HG03066 (cell line): ENCODE results near the gene CLDN6.

Experiments used
- ATAC-seq: cut with Tn5 transposase; IDR thresholded peaks from one replicate; pipeline ENCODE4 v1.9.1; 2021; ENCODE audit warnings: low read depth; ENCODE audit not compliant: unreplicated experiment

Gene CLDN6

DNA sequence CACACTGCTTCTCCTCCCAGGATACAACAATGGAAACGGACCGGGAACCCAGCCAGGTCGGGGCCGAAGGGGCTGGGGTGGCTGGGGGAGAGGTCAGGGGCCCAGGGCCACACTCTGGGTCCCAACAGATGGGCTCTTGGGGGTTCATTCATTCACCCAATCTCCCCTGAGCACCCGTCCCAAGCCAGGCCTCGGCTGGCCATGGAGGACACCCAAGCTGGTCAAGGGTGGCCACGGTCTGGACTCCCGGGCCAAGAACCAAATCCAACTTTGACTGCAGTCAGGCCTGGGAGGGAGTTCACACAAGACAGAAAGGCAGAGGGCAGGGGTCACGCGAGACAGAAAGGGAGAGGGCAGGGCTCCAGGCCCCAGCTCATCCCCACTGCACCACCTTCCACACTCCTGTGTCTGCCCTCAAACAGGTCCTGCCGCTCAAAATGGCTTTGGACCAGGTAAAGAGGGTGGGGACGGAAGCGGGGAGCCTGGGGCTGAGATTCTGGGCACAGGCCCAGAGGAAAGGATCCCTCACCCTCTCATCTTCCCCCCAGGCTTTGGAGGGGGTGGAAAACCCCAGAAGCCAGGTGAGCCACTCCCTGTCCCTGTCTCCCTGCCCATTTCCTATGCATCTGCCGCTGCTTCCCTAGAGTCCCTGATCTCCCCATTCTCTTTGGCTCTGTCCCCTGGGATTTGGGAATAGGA is 25.5 kb downstream of the CLDN6 start:
- no peak for ATAC-seq

DNA sequence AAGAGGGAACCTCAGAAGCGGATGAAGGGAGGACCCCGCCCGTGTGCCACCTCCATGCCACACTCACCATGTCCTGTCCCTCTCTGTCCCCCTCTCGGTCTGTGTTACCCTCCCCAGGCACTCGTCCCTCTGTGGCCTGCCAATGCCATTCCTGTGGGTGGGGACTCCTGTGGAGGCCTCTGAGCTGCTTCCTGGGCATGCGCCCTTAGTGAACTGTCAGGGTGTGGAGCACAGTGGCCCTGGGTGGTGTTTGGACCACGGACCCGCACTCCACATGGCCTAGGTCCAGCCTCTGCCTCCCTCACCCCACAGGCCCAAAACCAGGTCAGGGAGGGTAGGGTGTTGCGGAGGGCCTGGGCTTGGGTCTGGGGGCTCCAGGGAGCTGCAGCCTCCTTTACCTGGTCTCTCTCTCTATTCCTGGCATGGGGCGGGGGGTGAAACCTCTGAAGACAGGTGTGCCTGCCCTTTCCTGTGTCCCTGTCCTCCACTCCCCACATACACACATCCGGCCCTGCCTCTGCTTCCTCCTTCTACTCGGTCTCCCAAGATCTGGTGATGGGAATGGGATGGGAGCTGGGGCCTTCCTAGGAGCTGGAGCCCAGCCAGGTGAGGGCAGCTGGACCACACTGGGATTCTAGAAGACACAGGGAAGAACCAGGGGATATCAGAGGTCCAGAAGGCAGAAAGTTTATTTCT is 26.3 kb downstream of the CLDN6 start:
- no peak for ATAC-seq

DNA sequence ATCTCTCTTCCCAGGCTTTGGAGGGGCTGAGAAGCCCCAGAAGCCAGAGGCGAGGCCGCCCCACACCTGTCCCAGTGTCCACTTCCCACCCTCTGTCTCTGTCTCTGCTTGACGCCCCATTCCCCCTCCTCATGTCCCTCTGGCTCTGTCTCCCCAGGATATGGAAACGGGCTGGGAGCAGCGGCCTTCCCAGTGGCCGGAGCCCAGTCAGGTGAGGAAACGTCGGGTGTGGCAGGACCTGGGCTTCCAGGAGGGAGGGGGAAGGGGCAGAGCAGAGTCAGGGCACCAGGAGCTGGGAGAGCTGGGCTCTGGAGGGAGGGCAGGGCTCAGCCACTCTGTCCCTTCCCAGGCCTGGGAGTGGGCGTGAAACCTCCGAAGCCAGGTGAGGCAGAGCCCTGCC is 27.1 kb downstream of the CLDN6 start:
- ATAC-seq = no peak

DNA sequence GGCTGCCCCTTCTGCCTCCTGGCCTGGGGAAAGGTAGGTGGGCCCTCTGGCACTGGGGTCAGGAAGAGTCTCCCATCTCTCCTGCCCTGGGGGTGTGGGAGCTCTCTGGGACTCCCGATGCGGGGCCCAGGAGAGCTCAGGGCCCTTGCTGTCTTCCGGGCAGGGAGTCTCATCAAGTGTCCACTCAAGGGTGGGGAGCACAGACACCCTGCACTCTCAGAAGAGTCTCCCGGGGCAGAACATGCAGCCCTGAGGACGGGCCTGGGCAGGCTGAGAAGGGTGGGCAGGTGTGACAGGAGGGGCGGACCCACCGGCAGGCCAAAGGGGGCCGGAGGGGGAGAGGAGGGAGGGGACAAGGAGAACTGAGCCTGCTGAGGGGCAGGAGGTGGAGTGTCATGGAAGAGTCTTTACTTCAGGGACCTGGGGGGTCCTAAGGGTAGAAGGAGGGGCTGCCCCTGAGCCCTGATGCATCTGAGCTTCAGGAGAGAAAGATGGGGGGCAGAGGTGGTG is 29.3 kb downstream of the CLDN6 start:
- ATAC-seq = no peak

DNA sequence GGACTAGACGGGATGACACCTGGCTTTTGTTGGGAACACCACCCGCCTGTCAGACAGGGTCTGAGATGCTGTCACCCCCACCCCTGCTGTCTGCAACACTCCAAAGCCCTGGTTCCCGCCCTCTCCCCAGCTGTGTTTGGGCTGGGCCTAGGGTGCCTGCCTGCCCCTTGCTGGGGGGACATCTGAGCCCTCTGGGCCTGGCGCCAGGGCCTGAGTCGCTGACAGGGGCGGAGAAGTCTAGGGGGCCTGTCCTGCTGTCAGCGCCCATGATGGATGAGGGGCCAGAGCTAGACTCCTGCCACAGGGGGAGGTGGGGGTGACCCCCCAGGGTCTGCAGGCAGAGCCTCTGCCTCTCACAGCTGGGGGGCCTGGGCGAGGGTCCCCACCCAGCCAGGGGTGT is 30.1 kb downstream of the CLDN6 start:
- ATAC-seq = no peak

DNA sequence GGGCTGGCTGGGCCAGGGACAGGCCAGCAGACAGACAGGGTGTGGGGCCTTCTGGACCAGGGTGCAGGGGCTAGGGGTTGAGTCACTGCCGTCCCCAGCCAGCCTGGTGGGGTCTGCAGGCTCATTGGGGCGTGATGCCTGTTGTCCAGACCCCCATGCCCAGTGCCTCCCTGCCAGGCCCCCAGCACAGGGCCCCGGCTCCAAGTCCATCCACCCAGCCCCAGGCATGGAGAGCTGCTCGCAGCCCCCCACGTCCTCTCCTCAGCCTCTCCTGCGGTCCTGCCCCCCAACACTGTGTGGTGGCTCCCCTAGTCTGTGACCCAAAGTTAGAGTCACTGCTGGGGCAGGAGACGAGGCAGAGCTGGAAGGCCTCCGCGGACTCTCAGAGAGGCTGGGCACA is 30.7 kb downstream of the CLDN6 start:
- ATAC-seq = no peak

DNA sequence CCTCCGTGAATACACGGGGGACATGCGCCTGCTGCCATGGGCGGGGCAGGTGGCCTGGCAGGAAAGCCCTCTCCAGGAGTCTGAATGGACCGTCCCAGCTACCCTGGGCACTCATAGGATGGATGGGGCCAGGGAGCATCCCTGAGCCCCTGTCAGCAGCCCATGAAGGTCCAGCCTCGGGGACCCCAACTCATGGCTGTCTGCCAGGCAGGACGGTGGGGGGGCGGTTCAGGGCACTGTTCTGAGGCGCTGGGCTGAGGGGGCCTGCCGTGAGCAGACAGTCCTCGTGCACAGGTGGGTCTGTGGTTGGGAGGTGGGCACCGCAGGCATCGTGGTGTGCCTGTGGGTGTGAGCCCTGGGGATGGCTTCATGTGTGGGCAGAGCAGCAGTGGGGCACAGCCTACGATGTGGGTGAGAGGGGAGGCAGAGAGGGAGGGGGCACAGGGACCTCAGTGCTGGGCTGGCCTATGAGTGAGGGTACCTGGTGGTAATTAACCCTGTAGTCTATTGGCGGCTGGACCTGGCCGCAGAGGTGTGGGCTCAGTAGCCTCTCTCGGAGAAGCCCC is 31.3 kb downstream of the CLDN6 start:
- ATAC-seq = no peak

DNA sequence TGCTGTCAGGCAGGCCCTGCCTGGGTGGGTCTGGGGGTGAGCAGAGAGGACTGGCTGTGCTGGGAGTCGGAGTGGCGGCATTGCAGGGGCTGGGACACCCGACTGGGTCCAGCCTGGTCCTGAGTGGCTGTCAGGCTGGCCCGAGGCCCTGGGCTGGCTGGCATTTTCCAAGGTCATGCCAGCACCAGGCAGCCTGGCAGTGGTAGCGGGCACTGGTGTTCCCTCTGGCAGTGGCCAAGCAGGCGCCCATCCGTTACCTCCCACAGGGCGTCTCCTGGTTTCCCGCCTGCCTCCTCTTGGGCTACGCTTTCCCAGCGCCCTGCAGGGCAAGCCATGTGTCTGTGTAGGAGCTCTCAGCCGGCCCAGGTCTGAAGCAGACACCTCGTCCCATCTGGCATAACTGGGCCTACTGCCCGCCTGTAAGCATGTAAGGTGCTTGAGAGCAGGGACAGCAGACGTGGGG is 32.1 kb downstream of the CLDN6 start:
- ATAC-seq = no peak

DNA sequence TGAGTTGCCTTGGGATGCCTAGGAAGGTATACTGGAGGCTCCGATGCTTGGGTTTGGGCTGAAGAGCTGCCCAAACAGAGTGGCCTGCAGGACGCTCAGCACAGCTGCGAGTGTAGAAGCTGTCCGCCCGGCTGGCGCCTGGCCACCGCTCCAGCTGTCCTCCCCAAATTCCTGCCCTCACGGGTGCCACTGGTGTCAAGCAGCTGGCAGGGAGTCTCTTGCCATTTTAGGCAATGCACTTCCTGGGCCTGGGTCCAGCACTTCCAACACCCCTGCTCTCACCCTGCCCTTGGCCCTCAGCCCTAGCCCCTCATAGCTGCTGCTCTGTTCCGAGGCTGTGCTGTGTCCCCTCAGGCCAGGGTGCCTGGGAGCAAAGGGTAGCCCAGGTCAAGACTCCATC is 32.5 kb downstream of the CLDN6 start:
- no peak for ATAC-seq

DNA sequence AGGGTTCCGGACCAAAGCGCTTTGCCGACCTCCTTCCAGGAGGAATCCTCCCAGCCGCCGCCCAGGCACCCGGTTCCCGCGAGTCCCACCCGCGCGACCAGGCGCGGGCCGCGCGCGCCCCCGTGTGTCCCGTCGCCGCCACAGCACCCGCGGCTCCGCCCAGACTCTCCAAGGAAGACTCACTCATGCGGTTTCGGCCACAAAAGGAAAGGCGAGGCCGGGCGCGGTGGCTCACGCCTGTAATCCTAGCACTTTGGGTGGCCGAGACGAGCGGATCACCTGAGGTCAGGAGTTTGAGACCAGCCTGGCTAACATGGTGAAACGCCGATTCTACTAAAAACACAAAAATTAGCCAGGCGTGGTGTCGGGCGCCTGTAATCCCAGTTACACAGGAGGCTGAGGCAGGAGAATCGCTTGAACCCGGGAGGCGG is 34.3 kb downstream of the CLDN6 start:
- no peak for ATAC-seq

DNA sequence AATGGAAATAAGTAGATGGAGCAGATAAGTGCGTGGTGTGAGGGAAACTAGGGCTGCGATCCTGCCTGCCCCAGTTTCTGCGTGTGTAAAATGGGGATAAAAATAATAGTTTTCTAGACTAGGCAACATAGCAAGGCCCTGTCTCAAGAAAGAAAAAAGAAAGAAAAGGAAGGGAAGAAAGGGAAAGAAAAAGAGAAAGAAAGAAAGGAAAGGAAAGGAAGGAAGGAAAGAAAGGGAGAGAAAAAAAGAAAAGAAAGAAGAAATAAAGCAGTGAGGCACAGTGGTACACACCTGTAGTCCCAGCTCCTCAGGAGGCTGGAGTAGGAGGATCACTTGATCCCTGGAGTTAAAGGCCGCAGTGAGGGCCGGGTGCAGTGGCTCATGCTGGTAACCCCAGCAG is 35.6 kb downstream of the CLDN6 start:
- ATAC-seq = no peak

DNA sequence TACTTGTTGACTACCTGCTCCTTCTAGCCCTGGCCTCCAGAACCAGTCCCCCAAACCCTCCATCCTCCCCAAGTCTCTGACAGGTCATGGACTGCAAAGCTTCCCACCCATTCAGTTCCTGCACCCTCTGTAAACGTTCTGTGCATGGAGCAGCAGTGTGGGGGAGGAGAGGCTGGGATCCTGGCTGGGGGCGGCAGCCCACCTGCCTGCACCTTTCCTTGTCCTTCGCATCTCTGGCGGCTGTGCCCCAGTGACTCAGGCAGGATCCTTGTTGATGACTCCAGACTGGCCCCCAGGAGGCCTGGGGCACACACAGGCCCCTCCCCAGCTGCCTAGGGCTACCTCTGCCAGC is 36.1 kb downstream of the CLDN6 start:
- ATAC-seq = no peak

DNA sequence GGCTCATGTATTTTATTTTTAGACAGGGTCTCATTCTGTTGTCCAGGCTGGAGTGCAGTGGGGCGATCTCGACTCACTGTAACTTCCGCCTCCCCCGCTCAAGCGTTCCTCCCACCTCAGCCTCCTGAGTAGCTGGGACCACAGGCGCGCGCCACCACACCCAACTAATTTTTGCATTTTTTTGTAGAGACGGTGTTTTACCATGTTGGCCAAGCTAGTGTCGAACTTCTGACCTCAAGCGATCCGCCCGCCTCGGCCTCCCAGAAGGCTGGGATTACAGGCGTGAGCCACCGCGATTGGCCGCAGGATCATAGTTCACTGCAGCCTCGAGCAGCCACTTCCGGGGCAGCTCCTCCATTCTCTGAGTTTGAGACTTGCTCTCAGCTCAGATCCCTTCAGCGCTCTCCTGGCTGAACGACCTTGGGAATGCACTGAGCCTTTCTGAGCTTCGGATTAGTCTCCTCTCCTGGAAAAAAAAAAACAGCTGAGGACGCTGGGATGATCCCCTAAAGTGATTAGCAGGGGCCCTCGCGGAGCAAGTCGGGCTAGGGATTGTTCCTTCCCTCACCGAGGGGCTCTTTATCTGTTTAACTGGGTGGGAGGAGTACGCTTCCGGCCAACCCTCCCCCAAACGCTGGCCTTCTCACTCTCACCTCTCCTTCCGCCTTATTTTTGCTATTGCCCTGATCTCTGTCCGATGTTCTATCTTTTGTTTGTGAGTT is 36.6 kb downstream of the CLDN6 start:
- ATAC-seq = no peak

DNA sequence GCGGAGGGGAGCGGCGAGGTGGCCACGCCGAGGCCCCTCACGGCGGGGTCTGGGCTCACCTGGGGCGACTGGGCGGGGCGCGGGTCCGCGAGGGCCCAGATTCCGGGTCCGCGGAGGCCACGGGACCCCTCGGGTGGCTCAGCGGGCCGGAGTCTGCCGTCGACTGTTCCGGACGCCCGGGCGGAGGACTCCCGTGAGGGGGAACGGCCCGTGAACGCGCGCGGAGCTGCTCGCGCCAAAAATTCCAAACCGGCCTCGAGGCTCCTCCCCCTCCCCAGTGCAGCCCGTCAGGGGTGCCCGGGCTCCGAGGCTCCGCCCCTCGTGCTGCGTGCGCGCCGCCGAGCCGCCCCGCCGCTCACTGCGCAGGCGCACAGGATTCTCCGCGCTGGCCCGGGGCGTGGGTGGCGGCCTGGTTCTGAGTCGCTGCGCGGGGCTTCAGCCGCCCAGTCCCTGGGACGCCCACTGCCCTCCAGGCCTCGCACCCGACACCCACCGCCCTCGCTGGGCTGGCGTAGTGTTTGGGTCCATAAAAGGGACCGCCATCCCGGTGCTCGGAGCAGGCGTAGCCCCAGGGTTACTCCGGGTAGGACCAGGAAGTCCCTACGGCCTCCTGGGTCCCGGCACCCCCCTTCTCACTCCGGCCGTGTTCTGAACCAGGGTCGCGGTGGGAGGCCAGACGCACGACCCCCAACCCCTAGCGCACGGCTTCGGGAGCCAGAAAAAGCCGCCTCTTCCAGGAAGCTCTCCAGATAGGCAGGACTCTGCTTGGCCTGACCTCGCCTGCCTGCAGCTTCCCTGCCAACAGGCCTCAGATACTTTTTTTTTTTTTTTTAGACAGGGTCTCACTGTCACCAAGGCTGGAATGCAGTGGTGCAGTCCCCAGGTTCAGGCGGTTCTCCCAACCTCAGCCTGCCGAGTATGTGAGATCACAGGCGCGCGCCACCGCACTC is 37.5 kb downstream of the CLDN6 start, which contains the start of gene PKMYT1:
PKMYT1 (minus strand) TSS at position 220 of the 950 bp plus-strand sequence. CDS start 789 bp downstream, outside the sequence.
- ATAC-seq = peak; percentile 72

DNA sequence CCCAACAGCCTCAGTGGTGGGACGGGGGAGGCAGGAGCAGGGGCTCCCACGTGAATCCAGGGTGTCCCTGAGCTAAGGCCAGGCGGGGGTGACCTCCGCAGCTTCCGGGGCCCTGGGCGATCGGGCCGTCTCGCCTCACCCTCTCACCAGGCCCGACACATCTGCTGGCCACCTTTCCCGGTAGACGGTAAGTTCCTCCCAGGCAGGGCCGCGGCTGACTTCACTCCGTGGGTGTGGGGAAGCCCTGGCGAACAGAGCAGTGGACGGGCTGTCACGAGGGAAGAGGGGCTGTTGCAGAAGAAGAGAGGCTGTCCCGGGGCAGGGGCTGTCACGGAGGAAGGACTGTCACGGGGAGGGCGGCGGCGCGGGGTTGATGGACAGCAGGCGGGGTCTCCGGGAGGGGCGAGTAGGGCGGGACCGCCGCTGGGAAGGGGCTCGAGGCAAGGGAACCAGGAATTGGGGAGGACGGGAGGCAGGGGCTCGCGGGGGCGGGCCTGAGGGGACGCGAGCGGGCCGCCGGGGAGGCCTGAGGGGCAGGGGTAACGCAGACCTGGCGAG is 38.2 kb downstream of the CLDN6 start:
- ATAC-seq = no peak

DNA sequence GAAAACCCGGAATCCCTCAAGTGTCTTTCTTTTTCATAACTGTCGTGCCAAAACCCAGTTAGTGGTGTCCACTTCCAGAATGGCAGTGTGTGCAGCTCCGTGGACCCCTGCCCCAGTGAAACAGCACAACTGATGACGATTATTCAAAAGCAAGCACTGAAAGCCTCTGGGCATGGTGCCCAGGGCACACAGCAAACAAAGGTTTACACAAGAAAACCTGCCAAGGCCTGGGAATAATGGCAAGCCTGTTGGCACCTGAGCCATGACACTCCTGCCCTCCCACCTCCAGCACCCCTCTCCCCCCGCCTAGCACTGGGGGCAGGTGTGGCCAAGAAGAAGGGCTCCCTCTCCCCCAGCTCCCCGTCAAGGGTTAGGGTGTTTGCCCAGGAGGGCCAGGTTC is 40.5 kb downstream of the CLDN6 start:
- ATAC-seq = no peak

DNA sequence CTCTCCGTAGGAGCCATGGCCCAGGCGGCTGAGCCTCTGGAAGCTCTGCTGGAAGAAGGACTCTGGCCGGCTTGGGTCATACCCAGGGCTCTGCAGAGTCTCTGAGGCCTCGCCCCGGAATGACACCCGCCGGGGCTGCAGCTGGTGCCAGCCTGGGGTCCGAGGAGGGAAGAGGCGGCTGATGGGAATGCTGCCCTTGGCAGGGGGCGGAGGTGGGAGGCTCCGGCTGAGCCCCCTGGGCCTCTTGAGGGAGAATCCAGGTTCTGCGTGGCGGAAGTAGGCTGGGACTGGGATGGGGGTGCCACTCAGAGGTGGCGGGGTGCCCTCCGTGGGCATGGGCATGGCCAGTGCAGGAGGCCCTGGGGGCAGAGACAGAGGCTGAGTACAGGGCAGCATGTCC is 41.3 kb downstream of the CLDN6 start:
- no peak for ATAC-seq

DNA sequence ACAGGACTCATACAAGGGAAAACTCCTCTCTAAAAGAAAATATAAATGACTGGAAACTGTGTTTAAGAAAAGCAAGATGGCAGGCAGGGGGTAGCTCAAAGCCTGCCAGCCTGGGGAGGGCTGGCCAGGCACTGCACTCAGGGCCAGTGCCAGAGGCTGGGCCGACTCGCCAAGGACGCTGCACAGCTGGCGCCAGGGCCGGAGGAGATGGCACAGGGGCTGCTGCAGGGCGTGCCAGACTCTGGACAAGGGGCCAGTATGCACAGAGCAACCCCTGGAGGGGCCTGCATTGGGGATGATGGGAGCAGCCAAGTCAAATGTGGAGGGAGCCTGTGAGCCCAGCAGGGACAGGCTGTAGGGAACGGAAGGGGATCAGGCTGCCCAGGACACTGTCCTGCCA is 41.8 kb downstream of the CLDN6 start:
- ATAC-seq = no peak

DNA sequence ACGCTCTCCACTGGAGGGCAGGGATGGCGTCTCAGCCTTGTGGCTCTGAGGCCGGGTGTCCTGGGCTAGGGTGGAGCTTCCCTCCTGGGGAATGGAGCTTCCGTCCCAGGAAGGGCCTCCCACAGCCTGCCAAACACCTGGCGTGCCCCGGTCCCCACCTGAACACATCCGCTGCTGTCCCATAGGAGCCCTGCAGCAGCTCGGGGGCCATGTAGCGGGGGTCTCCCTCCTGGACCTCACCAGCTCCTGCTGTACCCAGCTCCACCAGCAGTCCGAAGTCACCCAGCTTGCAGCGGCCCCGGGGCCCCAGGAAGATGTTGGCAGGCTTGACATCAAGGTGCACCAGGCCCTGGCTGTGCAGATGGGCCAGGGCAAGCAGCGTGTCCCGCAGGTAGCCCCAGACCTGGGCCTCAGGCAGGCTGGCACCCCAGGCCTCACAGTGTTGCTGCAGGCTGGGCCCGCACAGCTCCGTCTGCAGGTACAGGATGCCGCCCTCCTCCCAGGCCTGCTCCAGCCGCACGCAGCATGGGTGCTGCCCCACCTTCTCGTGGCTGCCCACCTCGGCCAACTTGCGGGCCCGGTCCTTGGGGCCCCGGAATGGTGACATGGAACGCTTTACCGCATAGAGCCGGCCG is 42.7 kb downstream of the CLDN6 start:
- no peak for ATAC-seq
